OCI-LY1 (cell line): ENCODE measurements around the gene FCHO1.

Experiments
- CTCF ChIP-seq: fragments of 200-600 bp; sonication (generic), shearing (Covaris generic); IDR thresholded peaks from 2 replicates; pipeline ENCODE4 v1.5.1; 2017; ENCODE audit warnings: mild to moderate bottlenecking, antibody characterized with exemption, low read length, moderate library complexity, mixed read lengths
- EZH2 ChIP-seq: fragments of 200-600 bp; sonication (generic), shearing (Covaris generic); IDR thresholded peaks from 2 replicates; pipeline ENCODE4 v1.8.0; 2017; ENCODE audit warnings: borderline replicate concordance, mixed run types, mild to moderate bottlenecking, antibody characterized with exemption, low read length, moderate library complexity, mixed read lengths

- TF ChIP-seq CTCF (no peak), EZH2 (no peak)
These were observed 44.2 kb downstream of the FCHO1 start for GRCh38 chr19:17795495-17795856.
